ENCODE data around the gene EEF1E1.
"Not testable (repeated sequence)": the region's sequence is repeated elsewhere in the genome, so short reads cannot be mapped to it uniquely, and the experiment has no call there.

Gene EEF1E1

GRCh38 chr6:8047541-8048292 lies 54.6 kb downstream of the EEF1E1 start:
- H3K27me3 ChIP-seq (ENCODE audit: control insufficient read depth, insufficient read depth, low read length), result no peaks in the 10 kb centered on the region
- H3K4me3 ChIP-seq (ENCODE audit: low read length), result no peak overlapping the region
- no peak overlapping the region for H3K27ac ChIP-seq (ENCODE audit: low read depth, low read length)
- H3K9ac ChIP-seq (ENCODE audit: low read length), result no peak overlapping the region
- H3K4me1 ChIP-seq (ENCODE audit: control insufficient read depth, insufficient read depth, low read length), result no peaks in the 10 kb centered on the region
- H3K36me3 ChIP-seq (ENCODE audit: control insufficient read depth, insufficient read depth, low read length), result no peaks in the 10 kb centered on the region

- H3K27ac ChIP-seq (ENCODE audit: low read depth, low read length); H3K4me3 ChIP-seq (ENCODE audit: low read length); H3K27me3 ChIP-seq (ENCODE audit: control insufficient read depth, insufficient read depth, low read length); H3K9ac ChIP-seq (ENCODE audit: low read length); H3K36me3 ChIP-seq (ENCODE audit: control insufficient read depth, insufficient read depth, low read length); H3K4me1 ChIP-seq (ENCODE audit: control insufficient read depth, insufficient read depth, low read length): not testable (repeated sequence)
These were observed 56.6 kb downstream of the EEF1E1 start for GRCh38 chr6:8045769-8046168.

GRCh38 chr6:8043221-8043620 lies 59.1 kb downstream of the EEF1E1 start:
- no peaks in the 10 kb centered on the region for H3K4me1 ChIP-seq (ENCODE audit: control insufficient read depth, insufficient read depth, low read length)
- no peaks in the 10 kb centered on the region for H3K27me3 ChIP-seq (ENCODE audit: control insufficient read depth, insufficient read depth, low read length)
- no peak overlapping the region for H3K4me3 ChIP-seq (ENCODE audit: low read length)
- no peak overlapping the region for H3K9ac ChIP-seq (ENCODE audit: low read length)
- no peaks in the 10 kb centered on the region for H3K36me3 ChIP-seq (ENCODE audit: control insufficient read depth, insufficient read depth, low read length)
- no peak overlapping the region for H3K27ac ChIP-seq (ENCODE audit: low read depth, low read length)

- no peak overlapping the region for H3K27ac ChIP-seq (ENCODE audit: low read depth, low read length)
- H3K9ac ChIP-seq (ENCODE audit: low read length), result no peak overlapping the region
- H3K4me3 ChIP-seq (ENCODE audit: low read length), result no peak overlapping the region
- H3K27me3 ChIP-seq (ENCODE audit: control insufficient read depth, insufficient read depth, low read length), result no peaks in the 10 kb centered on the region
- no peaks in the 10 kb centered on the region for H3K4me1 ChIP-seq (ENCODE audit: control insufficient read depth, insufficient read depth, low read length)
- no peaks in the 10 kb centered on the region for H3K36me3 ChIP-seq (ENCODE audit: control insufficient read depth, insufficient read depth, low read length)
These were observed 60.3 kb downstream of the EEF1E1 start for GRCh38 chr6:8041913-8042583.

- H3K27ac ChIP-seq (ENCODE audit: low read depth, low read length); H3K4me3 ChIP-seq (ENCODE audit: low read length); H3K4me1 ChIP-seq (ENCODE audit: control insufficient read depth, insufficient read depth, low read length); H3K36me3 ChIP-seq (ENCODE audit: control insufficient read depth, insufficient read depth, low read length); H3K27me3 ChIP-seq (ENCODE audit: control insufficient read depth, insufficient read depth, low read length); H3K9ac ChIP-seq (ENCODE audit: low read length): not testable (repeated sequence)
These were observed 68.2 kb downstream of the EEF1E1 start for GRCh38 chr6:8034107-8034506.

GRCh38 chr6:8030920-8031319 lies 71.4 kb downstream of the EEF1E1 start:
- H3K36me3 ChIP-seq (ENCODE audit: control insufficient read depth, insufficient read depth, low read length), result no peaks in the 10 kb centered on the region
- no peak overlapping the region for H3K27ac ChIP-seq (ENCODE audit: low read depth, low read length)
- H3K27me3 ChIP-seq (ENCODE audit: control insufficient read depth, insufficient read depth, low read length), result no peaks in the 10 kb centered on the region
- no peak overlapping the region for H3K9ac ChIP-seq (ENCODE audit: low read length)
- H3K4me1 ChIP-seq (ENCODE audit: control insufficient read depth, insufficient read depth, low read length), result no peaks in the 10 kb centered on the region
- no peak overlapping the region for H3K4me3 ChIP-seq (ENCODE audit: low read length)

Data from rectal smooth muscle tissue (tissue), 1 donor.